ENCODE data around the gene HNRNPDL.
A peak's percentile ranks its signal among the peaks of the same experiment; 100 is the strongest.
"Not testable (repeated sequence)": the region's sequence is repeated elsewhere in the genome, so short reads cannot be mapped to it uniquely, and the experiment has no call there.

Gene HNRNPDL

DNA sequence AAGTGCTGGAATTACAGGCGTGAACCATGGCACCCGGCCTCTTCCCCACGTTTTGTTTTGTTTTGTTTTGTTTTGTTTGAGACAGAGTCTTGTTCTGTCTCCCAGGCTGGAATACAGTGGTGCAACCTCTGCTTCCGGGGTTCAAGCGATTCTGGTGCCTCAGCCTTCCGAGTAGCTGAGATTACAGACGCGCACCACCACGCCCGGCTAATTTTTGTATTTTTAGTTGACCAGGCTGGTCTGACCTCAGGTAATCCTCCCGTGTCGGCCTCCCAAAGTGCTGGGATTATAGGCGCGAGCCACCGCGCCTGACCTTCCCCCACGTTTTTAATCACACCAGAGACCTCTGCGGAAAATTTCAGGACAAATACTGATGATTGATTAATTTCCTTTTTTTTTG lies 2.3 kb upstream of the HNRNPDL start:
- DNase-seq (ENCODE audit: low read depth), result no peak

- DNase-seq (ENCODE audit: low read depth), result no peak
These were observed 1.6 kb upstream of the HNRNPDL start for GRCh38 chr4:82431831-82432230.

DNA sequence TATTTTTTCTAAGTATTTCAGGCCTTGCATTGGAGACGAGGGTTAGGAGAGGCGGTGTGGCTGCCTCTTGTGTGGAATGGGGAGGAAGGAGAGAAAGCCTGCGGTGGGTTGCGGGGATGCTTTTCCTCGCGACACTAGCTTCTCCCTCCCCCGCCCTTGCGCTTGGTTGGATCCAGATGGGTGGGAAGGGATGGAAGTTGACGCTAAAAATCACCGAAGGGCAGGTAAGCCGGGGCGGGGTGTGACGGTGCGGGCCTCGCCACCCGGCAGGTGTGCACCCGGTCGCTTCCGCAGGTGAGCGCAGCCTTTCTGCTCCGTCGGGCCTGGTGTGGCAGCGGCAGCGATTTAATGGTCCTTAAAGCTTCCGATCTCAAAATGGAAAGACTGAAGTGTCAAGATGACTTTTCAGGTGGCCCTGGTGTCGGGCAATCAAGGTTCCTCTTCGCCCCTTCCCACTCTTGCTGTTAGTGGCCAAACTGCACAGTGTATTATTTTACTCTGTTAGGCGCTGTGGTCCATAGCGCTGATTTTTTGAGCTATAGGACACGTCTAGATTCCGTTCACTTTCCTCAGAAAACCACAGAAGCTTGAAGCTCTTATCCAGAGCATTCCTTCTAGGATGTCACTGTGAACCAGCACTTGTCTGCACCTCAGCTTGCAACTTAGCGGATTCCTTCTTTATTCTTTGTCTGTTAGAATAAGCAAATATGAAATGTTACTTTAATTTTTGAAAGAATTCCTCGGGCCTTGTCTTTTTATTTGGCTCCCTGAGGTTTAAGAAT lies 893 bp upstream of the HNRNPDL start:
- DNase-seq (ENCODE audit: low read depth), result peak; percentile 33

DNA sequence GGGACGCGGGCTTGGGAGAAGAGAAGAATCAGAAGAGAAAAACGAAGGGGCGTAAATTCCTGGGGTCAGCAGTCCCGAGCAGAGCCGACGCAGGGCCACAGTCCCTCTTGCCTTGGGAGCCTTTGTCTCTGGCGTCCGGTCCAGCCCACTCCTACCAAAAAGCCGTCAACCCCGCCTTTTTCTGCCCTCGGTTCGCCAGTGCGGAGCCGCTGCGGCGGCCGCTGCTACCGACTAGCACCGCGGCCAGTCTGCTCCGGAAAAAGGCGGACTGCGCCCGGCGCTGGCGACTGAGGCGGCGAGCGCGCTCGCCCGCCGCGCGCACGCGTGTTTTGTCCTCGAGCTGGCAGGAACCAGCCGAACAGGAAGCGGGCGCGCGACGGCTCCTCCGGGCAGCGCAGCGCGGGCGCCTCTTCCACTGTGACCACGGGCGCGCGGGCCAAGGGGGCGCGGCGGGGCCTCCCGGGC lies 502 bp downstream of the HNRNPDL start:
- peak; percentile 74 for DNase-seq (ENCODE audit: low read depth)

DNA sequence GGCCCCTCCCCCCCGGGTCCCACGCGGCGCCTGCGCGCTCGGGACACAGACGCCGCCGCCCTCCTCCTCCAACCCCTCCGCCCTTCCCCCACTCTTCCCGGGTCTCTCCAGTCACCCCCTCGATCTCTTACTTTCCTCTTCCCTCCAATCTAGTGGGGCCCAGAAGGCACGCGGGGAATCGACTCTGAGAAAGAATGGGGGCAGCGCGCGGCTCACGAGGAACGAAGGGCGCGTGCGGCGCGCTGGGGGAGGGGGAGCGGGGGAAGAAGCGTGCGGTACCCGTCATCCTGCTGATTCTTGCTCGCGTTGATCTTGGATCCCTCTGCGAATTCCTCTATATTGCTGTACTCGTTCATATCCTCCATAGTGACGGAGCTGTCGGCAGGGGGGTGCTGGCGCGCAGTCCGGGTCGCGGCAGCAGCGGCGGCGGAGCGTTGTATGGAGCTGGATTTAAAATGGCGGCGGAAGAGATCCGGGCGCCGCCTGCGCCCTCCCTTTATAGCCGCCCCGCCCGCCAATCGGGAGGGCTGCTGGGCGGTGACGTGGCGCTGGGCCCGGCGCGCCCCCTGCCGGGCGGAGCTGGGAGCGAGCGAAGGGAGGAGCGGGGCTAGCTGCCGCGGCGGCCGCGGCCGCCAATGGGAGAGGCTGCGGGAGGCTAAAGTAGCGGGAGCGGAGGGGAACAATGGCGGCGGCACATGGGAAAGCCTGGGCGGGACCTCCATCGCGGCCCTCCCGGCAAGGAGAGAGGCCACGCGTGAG lies 1.1 kb downstream of the HNRNPDL start:
- peak; percentile 95 for DNase-seq (ENCODE audit: low read depth)

GRCh38 chr4:82428526-82428968 lies 1.7 kb downstream of the HNRNPDL start:
- DNase-seq (ENCODE audit: low read depth), result no peak

DNA sequence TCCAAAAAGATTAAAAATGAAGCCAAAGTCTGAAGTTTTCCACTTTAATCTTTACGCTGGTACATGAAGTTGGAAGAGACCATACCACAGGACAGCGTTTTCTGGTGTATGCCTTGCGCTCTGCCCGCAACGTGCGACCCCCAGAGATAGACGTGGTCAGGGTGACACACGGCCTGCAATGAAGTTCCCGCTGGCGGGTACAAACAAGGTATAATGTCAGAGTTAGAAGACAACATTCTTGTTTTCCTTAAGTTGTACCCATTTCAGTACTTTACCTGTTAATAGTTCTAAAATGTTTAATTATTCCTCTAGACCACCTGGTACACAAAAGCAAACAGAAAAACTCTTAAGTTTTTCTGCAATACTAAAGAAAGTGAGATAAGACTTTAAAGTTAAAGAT lies 4.8 kb downstream of the HNRNPDL start:
- no peak for DNase-seq (ENCODE audit: low read depth)

- DNase-seq (ENCODE audit: low read depth), result no peak
These were observed 6.8 kb downstream of the HNRNPDL start for GRCh38 chr4:82423245-82424054.

GRCh38 chr4:82422616-82423015 lies 7.6 kb downstream of the HNRNPDL start:
- DNase-seq (ENCODE audit: low read depth), result no peak

DNA sequence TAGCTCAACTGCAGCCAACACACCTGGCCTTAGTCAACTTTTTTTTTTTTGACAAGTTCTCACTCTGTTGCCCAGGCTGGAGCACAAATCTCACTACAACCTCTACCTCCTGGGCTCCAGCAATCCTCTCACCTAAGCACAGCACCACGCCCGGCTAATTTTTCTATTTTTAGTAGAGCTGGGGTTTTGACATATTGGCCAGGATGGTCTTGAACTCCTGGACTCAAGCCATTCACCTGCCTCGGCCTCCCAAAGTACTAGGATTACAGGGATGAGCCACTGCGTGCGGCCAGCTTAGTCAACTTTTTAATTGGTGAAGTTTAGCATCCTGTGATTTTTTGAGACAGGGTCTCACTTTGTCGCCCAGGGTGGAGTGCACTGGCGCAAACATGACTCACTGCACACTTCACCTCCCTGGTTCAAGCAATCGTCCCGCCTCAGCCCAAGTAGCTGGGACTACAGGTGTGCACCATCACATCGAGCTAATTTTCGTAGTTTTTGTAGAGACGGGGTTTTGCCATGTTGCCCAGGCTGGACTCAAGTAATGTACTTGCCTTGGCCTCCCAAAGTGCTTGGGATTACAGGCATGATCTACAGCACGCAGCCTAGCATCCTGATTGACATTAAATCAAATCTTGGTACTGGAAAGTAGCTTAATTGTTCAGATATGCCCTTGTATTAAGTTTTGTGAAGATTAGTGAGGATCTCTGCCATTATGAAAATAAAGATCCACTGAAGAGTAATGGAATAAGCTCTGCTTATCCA lies 8.3 kb downstream of the HNRNPDL start:
- no peak for DNase-seq (ENCODE audit: low read depth)

- no peak for DNase-seq (ENCODE audit: low read depth)
These were observed 10.8 kb downstream of the HNRNPDL start for GRCh38 chr4:82419451-82419850.

GRCh38 chr4:82415922-82416365 lies 14.3 kb downstream of the HNRNPDL start:
- DNase-seq (ENCODE audit: low read depth), result no peak

DNA sequence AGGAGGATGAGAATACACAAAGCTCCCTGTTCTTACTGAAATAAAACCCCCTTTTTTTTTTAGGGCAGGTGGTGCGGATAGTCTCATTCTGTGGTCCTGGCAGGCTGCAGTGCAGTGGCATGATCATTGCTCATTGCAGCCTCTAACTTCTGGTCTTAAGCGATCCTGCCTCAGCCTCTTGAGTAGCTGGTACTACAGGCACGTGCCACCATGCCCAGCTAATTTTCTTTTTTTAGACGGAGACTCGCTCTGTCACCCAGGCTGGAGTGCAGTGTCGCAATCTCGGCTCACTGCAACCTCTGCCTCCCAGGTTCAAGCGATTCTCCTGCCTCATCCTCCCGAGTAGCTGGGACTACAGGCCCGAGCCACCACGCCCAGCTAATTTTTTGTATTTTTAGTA lies 15.2 kb downstream of the HNRNPDL start:
- DNase-seq (ENCODE audit: low read depth), result not testable (repeated sequence)

- DNase-seq (ENCODE audit: low read depth), result no peak
These were observed 26.5 kb downstream of the HNRNPDL start for GRCh38 chr4:82403725-82404124.

- DNase-seq (ENCODE audit: low read depth), result no peak
These were observed 28.0 kb downstream of the HNRNPDL start for GRCh38 chr4:82402196-82402775.

GRCh38 chr4:82401600-82401999 lies 28.7 kb downstream of the HNRNPDL start:
- DNase-seq (ENCODE audit: low read depth), result no peak

DNA sequence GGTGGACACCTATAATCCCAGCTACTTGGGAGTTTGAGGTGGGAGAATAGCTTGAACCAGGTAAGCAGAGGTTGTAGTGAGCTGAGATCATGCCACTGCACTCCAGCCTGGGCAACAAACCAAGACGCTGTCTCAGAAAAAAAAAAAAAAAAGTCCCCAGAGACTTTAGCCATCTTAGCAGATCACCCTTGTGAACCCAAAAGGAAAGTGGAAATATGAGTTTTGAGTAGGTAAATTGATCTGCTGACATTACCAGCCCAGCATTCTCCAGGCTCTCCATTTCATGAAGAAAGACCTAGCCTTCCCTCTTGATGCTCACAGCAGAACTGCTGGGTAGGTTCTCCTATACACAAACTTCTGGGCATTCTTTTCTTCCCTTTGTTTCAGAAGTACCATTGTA lies 32.0 kb downstream of the HNRNPDL start:
- no peak for DNase-seq (ENCODE audit: low read depth)

- DNase-seq (ENCODE audit: low read depth), result no peak
These were observed 32.7 kb downstream of the HNRNPDL start for GRCh38 chr4:82397527-82397926.

DNA sequence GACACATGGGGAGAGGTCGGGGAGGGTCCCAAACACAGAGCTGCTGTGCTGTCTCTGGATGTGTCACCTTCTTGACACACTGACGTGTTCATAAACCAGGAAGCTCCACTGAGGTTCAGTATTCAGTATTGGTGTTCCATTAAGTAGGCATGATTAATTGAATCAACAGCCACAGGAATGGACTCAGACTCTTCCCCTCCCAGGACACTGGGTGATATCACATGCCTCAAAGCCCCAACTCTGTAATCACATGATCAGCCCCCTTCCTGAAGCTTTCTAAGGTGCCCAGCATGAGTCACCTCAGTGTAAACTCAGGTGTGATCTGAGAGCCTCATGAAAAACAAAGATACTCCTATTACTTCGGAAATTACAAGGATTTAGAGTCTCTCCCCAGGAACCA lies 35.4 kb downstream of the HNRNPDL start:
- DNase-seq (ENCODE audit: low read depth), result no peak

DNA sequence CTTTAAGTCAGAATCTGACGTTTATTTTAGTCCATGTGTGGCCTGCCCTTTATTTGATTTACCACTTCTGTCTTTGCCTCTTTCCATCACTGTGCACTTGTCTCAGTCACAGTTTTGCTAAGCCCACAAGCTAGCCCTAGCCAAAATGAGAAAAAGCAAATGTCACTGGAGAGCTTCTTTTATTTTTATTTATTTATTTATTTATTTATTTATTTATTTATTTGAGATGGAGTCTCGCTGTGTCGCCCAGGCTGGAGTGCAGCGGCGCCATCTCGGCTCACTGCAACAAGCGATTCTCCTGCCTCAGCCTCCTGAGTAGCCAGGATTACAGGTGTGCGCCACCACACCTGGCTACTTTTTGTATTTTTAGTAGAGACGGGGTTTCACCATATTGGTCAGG lies 40.2 kb downstream of the HNRNPDL start:
- DNase-seq (ENCODE audit: low read depth), result not testable (repeated sequence)

- no peak for DNase-seq (ENCODE audit: low read depth)
These were observed 41.9 kb downstream of the HNRNPDL start for GRCh38 chr4:82388405-82388804.
